Measurements from ENCODE around the gene SLC22A5.

DNA sequence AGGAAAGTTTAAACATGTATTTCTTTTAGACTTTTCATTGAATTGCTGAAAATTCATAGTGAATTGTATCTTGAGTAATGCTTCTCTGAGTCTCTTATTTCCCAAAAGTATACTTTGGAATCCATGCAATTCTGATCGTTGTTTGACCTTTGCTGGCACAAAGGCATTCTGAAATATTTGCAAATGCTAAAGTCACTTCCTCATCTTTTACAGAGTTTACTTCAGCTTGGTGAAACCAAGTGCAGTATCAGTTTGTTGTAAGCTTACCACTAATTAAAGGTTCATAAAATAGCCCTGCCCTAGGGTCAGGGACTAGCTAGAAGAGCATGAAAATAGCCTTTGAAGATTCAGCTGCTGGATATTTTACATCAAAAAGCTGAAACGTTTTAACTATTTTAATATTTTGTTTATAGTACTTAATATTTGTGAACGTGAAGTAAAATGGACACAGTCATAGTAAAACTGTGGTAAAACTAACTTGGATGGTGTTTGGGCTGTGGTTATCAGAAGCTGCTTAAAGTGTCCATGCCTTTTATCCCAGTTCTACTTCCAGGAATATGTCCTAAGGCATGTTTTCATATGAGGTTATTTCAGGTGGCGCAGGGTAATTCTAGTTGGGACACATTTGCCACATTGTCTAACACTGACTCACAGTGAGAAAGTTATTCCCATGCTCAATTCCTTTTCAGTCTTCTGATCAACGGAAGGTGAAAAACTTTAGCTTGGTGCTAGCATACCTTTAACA, 45.3 kb downstream of the SLC22A5 start:
- TF ChIP-seq, protein P1, sequence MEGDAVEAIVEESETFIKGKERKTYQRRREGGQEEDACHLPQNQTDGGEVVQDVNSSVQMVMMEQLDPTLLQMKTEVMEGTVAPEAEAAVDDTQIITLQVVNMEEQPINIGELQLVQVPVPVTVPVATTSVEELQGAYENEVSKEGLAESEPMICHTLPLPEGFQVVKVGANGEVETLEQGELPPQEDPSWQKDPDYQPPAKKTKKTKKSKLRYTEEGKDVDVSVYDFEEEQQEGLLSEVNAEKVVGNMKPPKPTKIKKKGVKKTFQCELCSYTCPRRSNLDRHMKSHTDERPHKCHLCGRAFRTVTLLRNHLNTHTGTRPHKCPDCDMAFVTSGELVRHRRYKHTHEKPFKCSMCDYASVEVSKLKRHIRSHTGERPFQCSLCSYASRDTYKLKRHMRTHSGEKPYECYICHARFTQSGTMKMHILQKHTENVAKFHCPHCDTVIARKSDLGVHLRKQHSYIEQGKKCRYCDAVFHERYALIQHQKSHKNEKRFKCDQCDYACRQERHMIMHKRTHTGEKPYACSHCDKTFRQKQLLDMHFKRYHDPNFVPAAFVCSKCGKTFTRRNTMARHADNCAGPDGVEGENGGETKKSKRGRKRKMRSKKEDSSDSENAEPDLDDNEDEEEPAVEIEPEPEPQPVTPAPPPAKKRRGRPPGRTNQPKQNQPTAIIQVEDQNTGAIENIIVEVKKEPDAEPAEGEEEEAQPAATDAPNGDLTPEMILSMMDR (IDR thresholded peaks at IDR 0.05; ENCODE audit: low read length) = no peak
- no peak for TF ChIP-seq EZH2 (IDR thresholded peaks at IDR 0.05; ENCODE audit: borderline replicate concordance, low read length)

All from OCI-LY1 (cell line).